Mesendoderm (in vitro differentiated cells): Measurements from ENCODE around the gene AIM2.
"Not testable (repeated sequence)": the region's sequence is repeated elsewhere in the genome, so short reads cannot be mapped to it uniquely, and the experiment has no call there.

Experiments used
- DNase-seq: peaks from one replicate; pipeline ENCODE4 v3.0.0; 2013
- H2AK5ac ChIP-seq: 2 replicates; pipeline ENCODE4 v1.6.1; 2013; ENCODE audit warnings: low read length, inconsistent platforms
- H2BK120ac ChIP-seq: 2 replicates; pipeline ENCODE4 v1.6.1; 2013; ENCODE audit warnings: low read depth, mild to moderate bottlenecking, low read length, moderate library complexity, mixed read lengths
- H2BK15ac ChIP-seq: replicated peaks from 2 replicates; pipeline ENCODE4 v1.6.1; 2013; ENCODE audit warnings: low read depth, mild to moderate bottlenecking, moderate library complexity
- H2BK5ac ChIP-seq: 2 replicates; pipeline ENCODE4 v1.6.1; 2013; ENCODE audit warnings: low read length, inconsistent platforms
- H3K18ac ChIP-seq: 2 replicates; pipeline ENCODE4 v1.6.1; 2013; ENCODE audit warnings: mild to moderate bottlenecking, low read length, mixed read lengths
- H3K23ac ChIP-seq: one replicate; pipeline ENCODE4 v1.6.1; 2013; ENCODE audit warnings: low read length
- H3K27ac ChIP-seq: 2 replicates; pipeline ENCODE4 v1.5.1; 2013; ENCODE audit warnings: low read depth, mild to moderate bottlenecking, inconsistent platforms, low read length, moderate library complexity
- H3K27me3 ChIP-seq: 2 replicates; pipeline ENCODE4 v1.6.1; 2013; ENCODE audit warnings: low read length, control low read depth, mild to moderate bottlenecking, inconsistent platforms; ENCODE audit not compliant: insufficient read depth, poor library complexity
- H3K36me3 ChIP-seq: 2 replicates; pipeline ENCODE4 v1.6.1; 2013; ENCODE audit warnings: low read length, inconsistent platforms; ENCODE audit not compliant: control insufficient read depth, insufficient read depth
- H3K4ac ChIP-seq: one replicate; pipeline ENCODE4 v1.6.1; 2013; ENCODE audit warnings: low read depth, mild to moderate bottlenecking, low read length, moderate library complexity
- H3K4me1 ChIP-seq: 2 replicates; pipeline ENCODE4 v1.6.1; 2013; ENCODE audit warnings: low read depth, low read length, inconsistent platforms; ENCODE audit not compliant: control insufficient read depth
- H3K4me2 ChIP-seq: 2 replicates; pipeline ENCODE4 v1.6.1; 2013; ENCODE audit warnings: low read length
- H3K4me3 ChIP-seq: 2 replicates; pipeline ENCODE4 v1.5.1; 2013; ENCODE audit warnings: mild to moderate bottlenecking, low read length
- H3K56ac ChIP-seq: one replicate; pipeline ENCODE4 v1.6.1; 2013; ENCODE audit warnings: low read length
- H3K79me1 ChIP-seq: 2 replicates; pipeline ENCODE4 v1.6.1; 2013; ENCODE audit warnings: low read length, inconsistent platforms
- H3K79me2 ChIP-seq: 2 replicates; pipeline ENCODE4 v1.6.1; 2013; ENCODE audit warnings: mild to moderate bottlenecking, low read length; ENCODE audit not compliant: control insufficient read depth, insufficient read depth
- H3K9ac ChIP-seq: 2 replicates; pipeline ENCODE4 v1.6.1; 2013; ENCODE audit warnings: low read length, inconsistent platforms
- H4K5ac ChIP-seq: one replicate; pipeline ENCODE4 v1.6.1; 2013; ENCODE audit warnings: low read length
- H4K8ac ChIP-seq: one replicate; pipeline ENCODE4 v1.6.1; 2013; ENCODE audit warnings: low read depth, mild to moderate bottlenecking, control low read depth, low read length, moderate library complexity
- WGBS: extraction: QIAGEN DNeasy Blood & Tissue Kit; methylation state at CpG from one replicate; pipeline ENCODE4 v1.1.7; 2013; ENCODE audit warnings: low lambda C conversion rate, missing lambda C conversion rate; ENCODE audit not compliant: insufficient coverage; ENCODE audit errors: extremely low coverage; 5-methylcytosine and 5-hydroxymethylcytosine counted together

AIM2 gene

GRCh38 chr1:159026841-159027240 is 49.7 kb downstream of the AIM2 start:
- not testable (repeated sequence) for H3K79me2 ChIP-seq, H3K27me3 ChIP-seq, H3K9ac ChIP-seq, H2BK5ac ChIP-seq, H3K36me3 ChIP-seq, H2AK5ac ChIP-seq, H2BK120ac ChIP-seq, H3K4me3 ChIP-seq, H3K56ac ChIP-seq, H2BK15ac ChIP-seq, H3K79me1 ChIP-seq, H3K4ac ChIP-seq, H4K5ac ChIP-seq, H3K23ac ChIP-seq, H3K27ac ChIP-seq, H3K4me1 ChIP-seq, DNase-seq, H3K18ac ChIP-seq, H3K4me2 ChIP-seq, H4K8ac ChIP-seq
- WGBS: no CpG with 5 or more reads among the region's 2 CpGs

GRCh38 chr1:159025043-159025442 is 51.5 kb downstream of the AIM2 start:
- no CpG with 5 or more reads among the region's 7 CpGs for WGBS
- H3K4me3 ChIP-seq: no peak overlapping the region
- H4K5ac ChIP-seq: no peak overlapping the region
- H4K8ac ChIP-seq: no peak overlapping the region
- no peaks in the 10 kb centered on the region for H3K79me1 ChIP-seq
- no peak overlapping the region for H2BK5ac ChIP-seq
- no peak for DNase-seq
- H3K4me1 ChIP-seq: no peaks in the 10 kb centered on the region
- H3K27ac ChIP-seq: no peak overlapping the region
- H3K4ac ChIP-seq: no peak overlapping the region
- no peaks in the 10 kb centered on the region for H3K36me3 ChIP-seq
- H2BK15ac ChIP-seq: no peak overlapping the region
- H3K4me2 ChIP-seq: no peak overlapping the region
- H3K18ac ChIP-seq: no peak overlapping the region
- H3K56ac ChIP-seq: no peak overlapping the region
- H2AK5ac ChIP-seq: no peak overlapping the region
- no peaks in the 10 kb centered on the region for H3K79me2 ChIP-seq
- H3K9ac ChIP-seq: no peak overlapping the region
- no peak overlapping the region for H3K23ac ChIP-seq
- H3K27me3 ChIP-seq: no peaks in the 10 kb centered on the region
- no peak overlapping the region for H2BK120ac ChIP-seq

- Histone ChIP-seq H4K5ac (no peak overlapping the region), H3K4me1 (no peaks in the 10 kb centered on the region), H3K9ac (no peak overlapping the region), H3K79me2 (no peaks in the 10 kb centered on the region), H3K56ac (no peak overlapping the region), H2BK120ac (no peak overlapping the region), H3K79me1 (no peaks in the 10 kb centered on the region), H3K23ac (no peak overlapping the region), H2BK5ac (no peak overlapping the region), H3K18ac (no peak overlapping the region), H3K27ac (no peak overlapping the region), H3K4ac (no peak overlapping the region), H2BK15ac (no peak overlapping the region), H3K4me3 (no peak overlapping the region), H3K4me2 (no peak overlapping the region), H3K27me3 (no peaks in the 10 kb centered on the region), H2AK5ac (no peak overlapping the region), H3K36me3 (no peaks in the 10 kb centered on the region), H4K8ac (no peak overlapping the region)
- peak; percentile 13 for DNase-seq
- no CpG with 5 or more reads among the region's 10 CpGs for WGBS
These were observed 52.8 kb downstream of the AIM2 start for GRCh38 chr1:159023723-159024122.

DNA sequence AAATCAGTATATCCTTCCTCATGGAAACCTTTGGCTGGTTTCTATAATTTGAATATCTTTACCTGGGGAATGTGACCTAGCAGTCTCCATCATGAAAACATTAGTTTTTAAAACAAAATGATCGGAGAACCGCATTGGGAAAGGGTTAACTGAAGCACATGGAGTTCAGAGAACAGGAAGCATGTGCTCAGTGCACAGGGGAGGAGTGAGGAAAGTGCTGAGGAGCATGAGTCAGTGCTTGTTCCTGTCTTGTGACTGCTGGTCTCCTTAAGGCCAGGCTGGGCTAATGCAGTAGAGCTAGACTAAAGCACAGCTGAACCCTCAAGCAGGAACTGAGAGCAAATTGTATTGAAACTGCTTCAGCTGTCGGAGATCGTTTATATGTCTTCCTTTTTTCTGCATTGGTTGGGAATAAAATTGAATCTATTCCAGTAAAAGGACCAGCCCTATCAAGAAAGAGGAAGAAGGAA is 61.1 kb downstream of the AIM2 start:
- Histone ChIP-seq H4K5ac (no peak overlapping the region), H3K36me3 (no peaks in the 10 kb centered on the region), H3K18ac (no peak overlapping the region), H3K79me1 (no peaks in the 10 kb centered on the region), H3K9ac (no peak overlapping the region), H3K27ac (no peak overlapping the region), H3K4me2 (no peak overlapping the region), H2BK15ac (no peak overlapping the region), H3K4ac (no peak overlapping the region), H3K56ac (no peak overlapping the region), H2BK5ac (no peak overlapping the region), H2AK5ac (no peak overlapping the region), H3K4me3 (no peak overlapping the region), H2BK120ac (no peak overlapping the region), H4K8ac (no peak overlapping the region), H3K23ac (no peak overlapping the region), H3K4me1 (no peaks in the 10 kb centered on the region), H3K27me3 (no peaks in the 10 kb centered on the region), H3K79me2 (no peaks in the 10 kb centered on the region)
- peak; percentile 74 for DNase-seq
- no CpG with 5 or more reads among the region's 4 CpGs for WGBS

GRCh38 chr1:159014851-159015250 is 61.7 kb downstream of the AIM2 start:
- Histone ChIP-seq H3K56ac (no peak overlapping the region), H3K4me3 (no peak overlapping the region), H3K4me2 (no peak overlapping the region), H3K79me2 (no peaks in the 10 kb centered on the region), H3K36me3 (no peaks in the 10 kb centered on the region), H3K4ac (no peak overlapping the region), H2BK15ac (no peak overlapping the region), H3K27me3 (no peaks in the 10 kb centered on the region), H4K5ac (no peak overlapping the region), H3K27ac (no peak overlapping the region), H3K23ac (no peak overlapping the region), H2AK5ac (no peak overlapping the region), H2BK120ac (no peak overlapping the region), H3K9ac (no peak overlapping the region), H2BK5ac (no peak overlapping the region), H3K4me1 (peaks cover under 1% of the 10 kb centered on the region), H4K8ac (no peak overlapping the region), H3K18ac (no peak overlapping the region), H3K79me1 (no peaks in the 10 kb centered on the region)
- DNase-seq: no peak
- WGBS: no CpG with 5 or more reads among the region's 3 CpGs

DNA sequence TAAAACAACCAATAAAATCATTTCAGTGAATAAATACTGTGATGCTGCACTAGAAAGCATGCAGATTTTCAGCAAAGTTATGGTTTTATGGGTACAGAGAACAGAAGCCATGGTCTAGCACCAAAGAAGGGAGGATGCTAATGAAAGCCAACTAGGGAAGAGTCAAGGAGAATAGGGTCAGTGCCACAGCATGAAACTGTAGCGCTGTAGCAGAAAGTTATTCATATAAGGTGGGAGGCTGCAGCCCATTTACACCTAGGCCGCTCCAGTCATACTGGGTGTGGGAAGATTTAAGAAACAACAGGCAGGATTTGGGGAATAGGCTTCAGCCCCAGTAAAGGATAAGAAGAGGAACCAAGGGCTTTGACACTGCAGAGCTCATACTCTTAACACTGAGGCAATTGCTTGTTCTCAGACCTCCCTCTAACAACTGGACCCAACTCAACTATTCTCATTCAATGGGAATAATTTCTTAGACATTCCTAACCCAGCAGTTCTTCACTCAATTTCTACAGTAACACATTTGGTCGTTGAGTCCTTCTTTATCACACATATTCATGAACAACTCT is 62.5 kb downstream of the AIM2 start:
- no peak overlapping the region for H3K23ac ChIP-seq
- no peaks in the 10 kb centered on the region for H3K27me3 ChIP-seq
- H2BK5ac ChIP-seq: no peak overlapping the region
- no peaks in the 10 kb centered on the region for H3K79me2 ChIP-seq
- no peak overlapping the region for H3K4me2 ChIP-seq
- no peaks in the 10 kb centered on the region for H3K79me1 ChIP-seq
- WGBS: no CpG with 5 or more reads among the region's 3 CpGs
- H3K4me3 ChIP-seq: no peak overlapping the region
- H3K36me3 ChIP-seq: no peaks in the 10 kb centered on the region
- H2BK120ac ChIP-seq: no peak overlapping the region
- H3K27ac ChIP-seq: no peak overlapping the region
- no peak overlapping the region for H4K5ac ChIP-seq
- no peak overlapping the region for H3K4ac ChIP-seq
- no peak overlapping the region for H2BK15ac ChIP-seq
- H3K9ac ChIP-seq: no peak overlapping the region
- H3K56ac ChIP-seq: no peak overlapping the region
- no peak overlapping the region for H3K18ac ChIP-seq
- DNase-seq: no peak
- H2AK5ac ChIP-seq: no peak overlapping the region
- no peak overlapping the region for H4K8ac ChIP-seq
- peaks cover 2% of the 10 kb centered on the region for H3K4me1 ChIP-seq
